D721Med (cell line): ENCODE data around the gene POU6F2.

Experiments used
- DNase-seq: peaks from one replicate; pipeline ENCODE4 v3.0.0; 2011; ENCODE audit warnings: low spot score; ENCODE audit not compliant: insufficient read length
- FAIRE-seq: peaks from 2 replicates; lab custom pipeline; 2011; peaks lifted over from hg19 to GRCh38; lab: Jason Lieb, UNC
- CTCF ChIP-seq: IDR thresholded peaks from 2 replicates; pipeline ENCODE4 v1.5.1; 2012; ENCODE audit warnings: mild to moderate bottlenecking, control low read depth; ENCODE audit not compliant: insufficient read depth; ENCODE audit errors: missing control alignments

The POU6F2 gene

GRCh38 chr7:39312254-39312989 lies 334.7 kb downstream of the POU6F2 start:
- FAIRE-seq, result no peak
- no peak for TF ChIP-seq CTCF
- DNase-seq, result no peak

- FAIRE-seq (no peak), DNase-seq (no peak)
- TF ChIP-seq CTCF, result no peak
Observed at GRCh38 chr7:39313376-39313775, 335.7 kb downstream of the POU6F2 start.

DNA sequence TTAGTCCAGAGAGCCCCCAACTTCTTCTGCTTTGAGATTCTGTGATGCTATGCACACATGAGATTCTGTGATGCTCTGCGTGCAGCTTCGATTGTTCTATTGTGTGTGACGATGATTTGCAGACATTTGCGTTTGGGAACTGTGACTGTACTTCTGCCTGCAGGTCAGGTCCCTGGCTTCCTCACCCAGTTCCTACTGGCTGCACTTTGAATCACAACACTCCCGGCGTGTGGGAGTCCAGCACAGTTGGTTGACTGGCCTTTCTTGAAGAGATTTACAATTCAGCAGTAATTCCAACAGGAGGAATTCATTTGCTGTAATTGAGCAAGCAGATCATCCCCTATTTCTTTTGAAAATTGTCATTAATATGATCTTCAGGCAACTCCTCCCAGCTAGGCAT lies 336.3 kb downstream of the POU6F2 start:
- no peak for TF ChIP-seq CTCF
- FAIRE-seq (no peak), DNase-seq (no peak)

GRCh38 chr7:39317107-39317506 lies 339.4 kb downstream of the POU6F2 start:
- no peak for FAIRE-seq
- TF ChIP-seq CTCF, result no peak

DNA sequence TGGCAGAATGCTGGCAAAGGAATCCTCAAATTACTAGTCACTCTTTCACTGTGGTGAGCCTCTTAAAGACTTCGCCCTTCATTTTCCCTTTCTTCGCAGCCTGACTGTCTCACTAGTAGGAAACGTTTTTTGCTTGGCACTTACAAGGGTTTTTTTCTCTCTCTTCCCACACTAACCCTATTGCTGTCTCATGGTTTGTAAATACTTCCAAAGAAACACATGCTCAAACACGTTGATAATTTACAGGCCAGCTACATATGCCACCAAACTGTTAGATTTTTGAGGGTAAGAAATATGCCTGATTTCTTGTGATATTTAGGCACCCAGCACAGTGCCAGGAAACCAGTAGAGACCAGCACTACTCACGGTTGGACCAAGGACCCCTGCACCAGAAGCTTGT lies 340.2 kb downstream of the POU6F2 start:
- no peak for TF ChIP-seq CTCF
- FAIRE-seq, result no peak
- no peak for DNase-seq

More at GRCh38 chr7:39317107-39317506, 339.4 kb downstream of the POU6F2 start:
- no peak for DNase-seq

GRCh38 chr7:39321245-39321644 lies 343.5 kb downstream of the POU6F2 start:
- DNase-seq (no peak), FAIRE-seq (no peak)
- no peak for TF ChIP-seq CTCF

DNA sequence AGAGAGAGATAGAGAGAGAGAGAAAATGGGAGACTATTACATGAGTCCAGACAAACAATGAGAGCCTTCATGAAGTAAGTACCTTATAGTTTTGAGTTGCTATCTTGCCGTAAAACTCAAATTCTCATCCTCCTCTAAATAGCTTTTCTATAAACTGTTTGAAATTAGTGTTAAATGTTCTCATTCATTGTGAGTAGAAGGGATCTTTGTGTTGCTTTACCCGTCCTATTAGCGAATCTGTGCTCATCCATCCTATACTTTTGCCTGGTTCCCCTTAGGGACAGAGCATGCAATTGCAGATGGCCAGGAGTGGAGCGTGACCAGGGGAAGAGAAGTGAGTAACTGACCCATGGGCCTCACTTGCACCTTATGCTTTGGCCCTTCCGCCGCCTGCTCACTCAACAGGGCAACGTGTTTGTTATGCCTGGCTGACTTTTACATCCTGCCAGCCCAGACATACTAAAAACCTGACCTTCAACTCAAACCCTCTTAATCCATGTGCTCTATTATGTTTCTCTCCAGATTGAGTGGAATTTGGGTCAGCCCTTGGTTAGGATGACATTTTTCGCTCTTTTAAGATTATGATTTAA lies 344.3 kb downstream of the POU6F2 start:
- FAIRE-seq, result no peak
- TF ChIP-seq CTCF, result no peak
- no peak for DNase-seq
